ENCODE data around the gene CCDC78. TPM values are rescaled to one million over a fixed set of nuclear protein-coding genes. Genes with fewer than 3 reads are reported as not detected.

The CCDC78 gene
- total and polyA plus RNA-seq, 2 experiments from 2014 or later, result 10.5 to 12.6 TPM

DNA sequence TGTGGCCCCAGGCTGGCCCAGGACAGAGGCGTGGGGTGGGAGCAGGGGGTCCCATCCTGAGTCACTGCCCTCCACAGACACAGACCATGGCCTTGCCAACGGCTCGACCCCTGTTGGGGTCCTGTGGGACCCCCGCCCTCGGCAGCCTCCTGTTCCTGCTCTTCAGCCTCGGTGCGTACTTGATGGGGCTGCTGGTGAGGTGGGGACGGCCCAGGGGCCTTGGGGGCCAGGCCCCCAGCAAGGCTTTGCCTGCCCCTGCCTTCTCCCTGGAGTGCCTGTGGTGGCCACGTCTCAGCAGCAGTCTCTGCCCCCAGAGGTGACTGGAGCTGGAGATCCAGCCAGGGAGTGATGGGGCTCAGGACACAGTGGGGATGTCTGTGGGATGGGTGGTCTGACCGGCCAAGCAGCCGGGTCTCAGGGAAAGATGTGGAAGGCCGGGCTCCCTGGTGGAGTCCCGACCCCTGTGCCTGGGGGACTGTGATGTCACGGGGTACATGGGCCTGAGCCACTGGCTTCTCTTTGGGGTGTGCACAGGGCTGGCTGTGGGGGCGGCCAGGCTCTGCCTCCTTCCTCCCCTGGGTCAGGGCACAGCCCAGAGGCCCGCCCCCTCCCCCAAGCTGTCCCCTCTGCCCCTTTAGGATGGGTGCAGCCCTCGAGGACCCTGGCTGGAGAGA is 36.5 kb upstream of the CCDC78 start:
- Histone ChIP-seq H3F3A (replicated peaks; ENCODE audit: low read depth) (no peaks in the 10 kb centered on the region), H3K27me3 (ENCODE audit: insufficient read depth) (no peaks in the 10 kb centered on the region), H3K79me2 (replicated peaks; ENCODE audit: insufficient read depth) (no peaks in the 10 kb centered on the region), H3K4me2 (no peak overlapping the region), H3K4me1 (ENCODE audit: insufficient read depth) (no peaks in the 10 kb centered on the region), H3K27ac (ENCODE audit: low read depth) (no peak overlapping the region), H4K20me1 (replicated peaks; ENCODE audit: insufficient read depth) (no peaks in the 10 kb centered on the region), H3K36me3 (ENCODE audit: insufficient read depth) (no peaks in the 10 kb centered on the region), H3K9me2 (ENCODE audit: insufficient read depth) (no peaks in the 10 kb centered on the region), H2AFZ (no peak overlapping the region), H3K4me3 (no peak overlapping the region)
- no peak overlapping the region for H3K27ac Mint-ChIP-seq
- DNase-seq (ENCODE audit: low spot score), result no peak
- H3K27me3 Mint-ChIP-seq (ENCODE audit: insufficient read depth, low read depth, poor library complexity), result peaks cover 15% of the 10 kb centered on the region
- TF ChIP-seq JUNB (IDR thresholded peaks at IDR 0.05; ENCODE audit: unreplicated experiment) (no peak), EZH2 (IDR thresholded peaks at IDR 0.05; ENCODE audit: low read depth, unreplicated experiment) (no peak), CREB1 (CRISPR knock-in tag; IDR thresholded peaks at IDR 0.05; ENCODE audit: low read depth) (no peak), NANOG (IDR thresholded peaks at IDR 0.05; ENCODE audit: borderline replicate concordance) (no peak), ZNF331 (CRISPR knock-in tag; IDR thresholded peaks at IDR 0.05; ENCODE audit: low read depth) (no peak), STAT1 (IDR thresholded peaks at IDR 0.05; ENCODE audit: unreplicated experiment) (no peak), EZH2phosphoT487 (IDR thresholded peaks at IDR 0.05; ENCODE audit: unreplicated experiment) (no peak), ZNF114 (CRISPR knock-in tag; IDR thresholded peaks at IDR 0.05) (no peak)
- TF ChIP-seq, protein P1, sequence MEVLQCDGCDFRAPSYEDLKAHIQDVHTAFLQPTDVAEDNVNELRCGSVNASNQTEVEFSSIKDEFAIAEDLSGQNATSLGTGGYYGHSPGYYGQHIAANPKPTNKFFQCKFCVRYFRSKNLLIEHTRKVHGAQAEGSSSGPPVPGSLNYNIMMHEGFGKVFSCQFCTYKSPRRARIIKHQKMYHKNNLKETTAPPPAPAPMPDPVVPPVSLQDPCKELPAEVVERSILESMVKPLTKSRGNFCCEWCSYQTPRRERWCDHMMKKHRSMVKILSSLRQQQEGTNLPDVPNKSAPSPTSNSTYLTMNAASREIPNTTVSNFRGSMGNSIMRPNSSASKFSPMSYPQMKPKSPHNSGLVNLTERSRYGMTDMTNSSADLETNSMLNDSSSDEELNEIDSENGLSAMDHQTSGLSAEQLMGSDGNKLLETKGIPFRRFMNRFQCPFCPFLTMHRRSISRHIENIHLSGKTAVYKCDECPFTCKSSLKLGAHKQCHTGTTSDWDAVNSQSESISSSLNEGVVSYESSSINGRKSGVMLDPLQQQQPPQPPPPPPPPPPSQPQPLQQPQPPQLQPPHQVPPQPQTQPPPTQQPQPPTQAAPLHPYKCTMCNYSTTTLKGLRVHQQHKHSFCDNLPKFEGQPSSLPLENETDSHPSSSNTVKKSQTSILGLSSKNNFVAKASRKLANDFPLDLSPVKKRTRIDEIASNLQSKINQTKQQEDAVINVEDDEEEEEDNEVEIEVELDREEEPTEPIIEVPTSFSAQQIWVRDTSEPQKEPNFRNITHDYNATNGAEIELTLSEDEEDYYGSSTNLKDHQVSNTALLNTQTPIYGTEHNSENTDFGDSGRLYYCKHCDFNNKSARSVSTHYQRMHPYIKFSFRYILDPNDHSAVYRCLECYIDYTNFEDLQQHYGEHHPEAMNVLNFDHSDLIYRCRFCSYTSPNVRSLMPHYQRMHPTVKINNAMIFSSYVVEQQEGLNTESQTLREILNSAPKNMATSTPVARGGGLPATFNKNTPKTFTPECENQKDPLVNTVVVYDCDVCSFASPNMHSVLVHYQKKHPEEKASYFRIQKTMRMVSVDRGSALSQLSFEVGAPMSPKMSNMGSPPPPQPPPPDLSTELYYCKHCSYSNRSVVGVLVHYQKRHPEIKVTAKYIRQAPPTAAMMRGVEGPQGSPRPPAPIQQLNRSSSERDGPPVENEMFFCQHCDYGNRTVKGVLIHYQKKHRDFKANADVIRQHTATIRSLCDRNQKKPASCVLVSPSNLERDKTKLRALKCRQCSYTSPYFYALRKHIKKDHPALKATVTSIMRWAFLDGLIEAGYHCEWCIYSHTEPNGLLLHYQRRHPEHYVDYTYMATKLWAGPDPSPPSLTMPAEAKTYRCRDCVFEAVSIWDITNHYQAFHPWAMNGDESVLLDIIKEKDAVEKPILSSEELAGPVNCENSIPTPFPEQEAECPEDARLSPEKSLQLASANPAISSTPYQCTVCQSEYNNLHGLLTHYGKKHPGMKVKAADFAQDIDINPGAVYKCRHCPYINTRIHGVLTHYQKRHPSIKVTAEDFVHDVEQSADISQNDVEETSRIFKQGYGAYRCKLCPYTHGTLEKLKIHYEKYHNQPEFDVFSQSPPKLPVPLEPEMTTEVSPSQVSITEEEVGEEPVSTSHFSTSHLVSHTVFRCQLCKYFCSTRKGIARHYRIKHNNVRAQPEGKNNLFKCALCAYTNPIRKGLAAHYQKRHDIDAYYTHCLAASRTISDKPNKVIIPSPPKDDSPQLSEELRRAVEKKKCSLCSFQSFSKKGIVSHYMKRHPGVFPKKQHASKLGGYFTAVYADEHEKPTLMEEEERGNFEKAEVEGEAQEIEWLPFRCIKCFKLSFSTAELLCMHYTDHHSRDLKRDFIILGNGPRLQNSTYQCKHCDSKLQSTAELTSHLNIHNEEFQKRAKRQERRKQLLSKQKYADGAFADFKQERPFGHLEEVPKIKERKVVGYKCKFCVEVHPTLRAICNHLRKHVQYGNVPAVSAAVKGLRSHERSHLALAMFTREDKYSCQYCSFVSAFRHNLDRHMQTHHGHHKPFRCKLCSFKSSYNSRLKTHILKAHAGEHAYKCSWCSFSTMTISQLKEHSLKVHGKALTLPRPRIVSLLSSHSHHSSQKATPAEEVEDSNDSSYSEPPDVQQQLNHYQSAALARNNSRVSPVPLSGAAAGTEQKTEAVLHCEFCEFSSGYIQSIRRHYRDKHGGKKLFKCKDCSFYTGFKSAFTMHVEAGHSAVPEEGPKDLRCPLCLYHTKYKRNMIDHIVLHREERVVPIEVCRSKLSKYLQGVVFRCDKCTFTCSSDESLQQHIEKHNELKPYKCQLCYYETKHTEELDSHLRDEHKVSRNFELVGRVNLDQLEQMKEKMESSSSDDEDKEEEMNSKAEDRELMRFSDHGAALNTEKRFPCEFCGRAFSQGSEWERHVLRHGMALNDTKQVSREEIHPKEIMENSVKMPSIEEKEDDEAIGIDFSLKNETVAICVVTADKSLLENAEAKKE (CRISPR knock-in tag; IDR thresholded peaks at IDR 0.05), result no peak
- TF ChIP-seq, protein P2, sequence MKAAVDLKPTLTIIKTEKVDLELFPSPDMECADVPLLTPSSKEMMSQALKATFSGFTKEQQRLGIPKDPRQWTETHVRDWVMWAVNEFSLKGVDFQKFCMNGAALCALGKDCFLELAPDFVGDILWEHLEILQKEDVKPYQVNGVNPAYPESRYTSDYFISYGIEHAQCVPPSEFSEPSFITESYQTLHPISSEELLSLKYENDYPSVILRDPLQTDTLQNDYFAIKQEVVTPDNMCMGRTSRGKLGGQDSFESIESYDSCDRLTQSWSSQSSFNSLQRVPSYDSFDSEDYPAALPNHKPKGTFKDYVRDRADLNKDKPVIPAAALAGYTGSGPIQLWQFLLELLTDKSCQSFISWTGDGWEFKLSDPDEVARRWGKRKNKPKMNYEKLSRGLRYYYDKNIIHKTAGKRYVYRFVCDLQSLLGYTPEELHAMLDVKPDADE (IDR thresholded peaks at IDR 0.05), result no peak
- TF ChIP-seq, protein P3, sequence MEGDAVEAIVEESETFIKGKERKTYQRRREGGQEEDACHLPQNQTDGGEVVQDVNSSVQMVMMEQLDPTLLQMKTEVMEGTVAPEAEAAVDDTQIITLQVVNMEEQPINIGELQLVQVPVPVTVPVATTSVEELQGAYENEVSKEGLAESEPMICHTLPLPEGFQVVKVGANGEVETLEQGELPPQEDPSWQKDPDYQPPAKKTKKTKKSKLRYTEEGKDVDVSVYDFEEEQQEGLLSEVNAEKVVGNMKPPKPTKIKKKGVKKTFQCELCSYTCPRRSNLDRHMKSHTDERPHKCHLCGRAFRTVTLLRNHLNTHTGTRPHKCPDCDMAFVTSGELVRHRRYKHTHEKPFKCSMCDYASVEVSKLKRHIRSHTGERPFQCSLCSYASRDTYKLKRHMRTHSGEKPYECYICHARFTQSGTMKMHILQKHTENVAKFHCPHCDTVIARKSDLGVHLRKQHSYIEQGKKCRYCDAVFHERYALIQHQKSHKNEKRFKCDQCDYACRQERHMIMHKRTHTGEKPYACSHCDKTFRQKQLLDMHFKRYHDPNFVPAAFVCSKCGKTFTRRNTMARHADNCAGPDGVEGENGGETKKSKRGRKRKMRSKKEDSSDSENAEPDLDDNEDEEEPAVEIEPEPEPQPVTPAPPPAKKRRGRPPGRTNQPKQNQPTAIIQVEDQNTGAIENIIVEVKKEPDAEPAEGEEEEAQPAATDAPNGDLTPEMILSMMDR (conservative IDR thresholded peaks at IDR 0.05; ENCODE audit: low read depth in 2 of 2), result no peak
- H3K36me3 Mint-ChIP-seq (ENCODE audit: low read depth), result no peaks in the 10 kb centered on the region
- H3K9me3 Mint-ChIP-seq, result no peaks in the 10 kb centered on the region; the same call in 2 of the 3 replicates
- no peaks in the 10 kb centered on the region; the same call in 1 of the 3 replicates for H3K4me1 Mint-ChIP-seq
- H3K4me3 Mint-ChIP-seq, result no peak overlapping the region
- ATAC-seq, result no peak

Measured in GM23338 (cell line).